WTC11 (cell line): ENCODE data around the gene GAS5. TPM values are rescaled to one million over a fixed set of nuclear protein-coding genes. Genes with fewer than 3 reads are reported as not detected.

Source experiments
- ATAC-seq: fragments of 200-7000 bp; cut with Tn5 transposase; 2 replicates; pipeline ENCODE4 v1.10.0; 2021; ENCODE audit warnings: mild to moderate bottlenecking, moderate library complexity
- CTCF ChIA-PET: fragments of 300-600 bp; sonication (Branson Sonifier 250); formaldehyde crosslinking; loops from one replicate; lab custom pipeline; 2021; ENCODE audit warnings: antibody characterized with exemption; lab: Charles Lee
- POLR2A ChIA-PET: fragments of 350-600 bp; sonication (Branson Sonifier 250); formaldehyde crosslinking; loops from one replicate; lab custom pipeline; 2021; ENCODE audit warnings: antibody characterized with exemption; lab: Charles Lee
- DNase-seq: peaks from one replicate; pipeline ENCODE4 v3.0.0; 2021; ENCODE audit warnings: low spot score
- H3K27ac Mint-ChIP-seq: 2 replicates; pipeline ENCODE4 v1.8.0; 2021; ENCODE audit warnings: mixed read lengths
- H3K27me3 Mint-ChIP-seq: 2 replicates; pipeline ENCODE4 v1.8.0; 2021; ENCODE audit warnings: low read depth, mild to moderate bottlenecking, moderate library complexity, mixed read lengths
- H3K36me3 Mint-ChIP-seq: 2 replicates; pipeline ENCODE4 v1.8.0; 2021; ENCODE audit warnings: mixed read lengths
- H3K4me1 Mint-ChIP-seq: 2 replicates; pipeline ENCODE4 v1.8.0; 2022; ENCODE audit warnings: mixed read lengths
- H3K4me3 Mint-ChIP-seq: 2 replicates; pipeline ENCODE4 v1.8.0; 2021; ENCODE audit warnings: mild to moderate bottlenecking, moderate library complexity, mixed read lengths
- H3K9me3 Mint-ChIP-seq: 2 replicates; pipeline ENCODE4 v1.8.0; 2021; ENCODE audit warnings: mixed read lengths
- AR ChIP-seq: fragments of 250-450 bp; sonication (Bioruptor Pico); IDR thresholded peaks from 2 replicates; pipeline ENCODE4 v1.9.0; 2021; ENCODE audit warnings: mild to moderate bottlenecking
- CDX4 ChIP-seq: fragments of 250-450 bp; sonication (Bioruptor Pico); IDR thresholded peaks from 2 replicates; pipeline ENCODE4 v1.9.0; 2021; ENCODE audit warnings: moderate library complexity, mild to moderate bottlenecking, inconsistent platforms, borderline replicate concordance
- ETV6 ChIP-seq: sonication (generic); formaldehyde crosslinking; IDR thresholded peaks from 2 replicates; pipeline ENCODE4 v1.8.1; 2022; ENCODE audit warnings: mild to moderate bottlenecking, missing genetic modification reagents
- FOXK1 ChIP-seq: sonication (generic); formaldehyde crosslinking; IDR thresholded peaks from 2 replicates; pipeline ENCODE4 v1.8.0; 2022; ENCODE audit warnings: mild to moderate bottlenecking, moderate library complexity, missing genetic modification reagents
- FOXP4 ChIP-seq: sonication (generic); formaldehyde crosslinking; IDR thresholded peaks from 2 replicates; pipeline ENCODE4 v1.8.0; 2022; ENCODE audit warnings: mild to moderate bottlenecking, missing genetic modification reagents
- GTF2I ChIP-seq: fragments of 250-450 bp; sonication (Bioruptor Pico); conservative IDR thresholded peaks from 2 replicates; pipeline ENCODE4 v1.4.0; 2021; ENCODE audit warnings: mild to moderate bottlenecking
- JUN ChIP-seq: sonication (generic); formaldehyde crosslinking; IDR thresholded peaks from 2 replicates; pipeline ENCODE4 v1.8.0; 2023; ENCODE audit warnings: mild to moderate bottlenecking, missing genetic modification reagents
- NR3C1 ChIP-seq: sonication (generic); formaldehyde crosslinking; conservative IDR thresholded peaks from 2 replicates; pipeline ENCODE4 v1.8.1; 2023; ENCODE audit warnings: low read depth, mild to moderate bottlenecking, missing genetic modification reagents
- PRRX2 ChIP-seq: fragments of 250-450 bp; sonication (Bioruptor Pico); IDR thresholded peaks from 2 replicates; pipeline ENCODE4 v1.8.0; 2021; ENCODE audit warnings: mild to moderate bottlenecking
- RORB ChIP-seq: fragments of 250-450 bp; sonication (Bioruptor Pico); IDR thresholded peaks from 2 replicates; pipeline ENCODE4 v1.9.0; 2021; ENCODE audit warnings: mild to moderate bottlenecking
- ZNF263 ChIP-seq: sonication (generic); formaldehyde crosslinking; IDR thresholded peaks from 2 replicates; pipeline ENCODE4 v1.8.1; 2022; ENCODE audit warnings: low read depth, mild to moderate bottlenecking, moderate library complexity, missing genetic modification reagents
- ZNF317 ChIP-seq: sonication (generic); formaldehyde crosslinking; IDR thresholded peaks from 2 replicates; pipeline ENCODE4 v1.8.1; 2023; ENCODE audit warnings: low read depth, mild to moderate bottlenecking, moderate library complexity, missing genetic modification reagents, borderline replicate concordance
- ZNF416 ChIP-seq: fragments of 250-450 bp; sonication (Bioruptor Pico); IDR thresholded peaks from 2 replicates; pipeline ENCODE4 v1.9.0; 2021; ENCODE audit warnings: mild to moderate bottlenecking, inconsistent platforms
- total RNA-seq: library from RNA; stranded (reverse); gene quantifications from 3 replicates; pipeline ENCODE4 v1.2.3, GENCODE V29; 2021
- TF ChIP-seq, protein P1 (sequence below): sonication (generic); formaldehyde crosslinking; IDR thresholded peaks from 2 replicates; pipeline ENCODE4 v1.8.0; 2023; ENCODE audit warnings: missing genetic modification reagents
- TF ChIP-seq, protein P2 (sequence below): fragments of 250-450 bp; sonication (Bioruptor Pico); IDR thresholded peaks from 2 replicates; pipeline ENCODE4 v1.9.0; 2021; ENCODE audit warnings: mild to moderate bottlenecking, borderline replicate concordance
- TF ChIP-seq, protein P3 (sequence below): sonication (generic); formaldehyde crosslinking; IDR thresholded peaks from 2 replicates; pipeline ENCODE4 v1.8.1; 2023; ENCODE audit warnings: mild to moderate bottlenecking, moderate library complexity, missing genetic modification reagents
- TF ChIP-seq, protein P4 (sequence below): sonication (generic); formaldehyde crosslinking; IDR thresholded peaks from 2 replicates; pipeline ENCODE4 v1.8.1; 2022; ENCODE audit warnings: mild to moderate bottlenecking, missing genetic modification reagents, moderate library complexity, borderline replicate concordance
- TF ChIP-seq, protein P5 (sequence below): sonication (generic); formaldehyde crosslinking; IDR thresholded peaks from 2 replicates; pipeline ENCODE4 v1.8.0; 2022; ENCODE audit warnings: mild to moderate bottlenecking, missing genetic modification reagents

Gene GAS5
- total RNA-seq, 1 experiment from 2014 or later, result 818 TPM

GRCh38 chr1:173876732-173877131 is 8.9 kb upstream of the GAS5 start:
- POLR2A ChIA-PET, result no interaction called here
- DNase-seq (no peak), ATAC-seq (no peak)
- Mint-ChIP-seq H3K9me3 (peaks cover 3% of the 10 kb centered on the region), H3K4me3 (no peak overlapping the region), H3K4me1 (peaks cover 2% of the 10 kb centered on the region), H3K27me3 (no peaks in the 10 kb centered on the region), H3K27ac (no peak overlapping the region), H3K36me3 (peaks cover 39% of the 10 kb centered on the region)
- TF ChIP-seq, protein P1, sequence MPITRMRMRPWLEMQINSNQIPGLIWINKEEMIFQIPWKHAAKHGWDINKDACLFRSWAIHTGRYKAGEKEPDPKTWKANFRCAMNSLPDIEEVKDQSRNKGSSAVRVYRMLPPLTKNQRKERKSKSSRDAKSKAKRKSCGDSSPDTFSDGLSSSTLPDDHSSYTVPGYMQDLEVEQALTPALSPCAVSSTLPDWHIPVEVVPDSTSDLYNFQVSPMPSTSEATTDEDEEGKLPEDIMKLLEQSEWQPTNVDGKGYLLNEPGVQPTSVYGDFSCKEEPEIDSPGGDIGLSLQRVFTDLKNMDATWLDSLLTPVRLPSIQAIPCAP (CRISPR knock-in tag), result no peak
- TF ChIP-seq AR (no peak), ZNF317 (no peak), JUN (CRISPR knock-in tag) (no peak)
- CTCF ChIA-PET, result no interaction called here

- POLR2A ChIA-PET, result no interaction called here
- no peak overlapping the region for H3K4me3 Mint-ChIP-seq
- ATAC-seq (no peak), DNase-seq (no peak)
- CTCF ChIA-PET, result no interaction called here
- no peaks in the 10 kb centered on the region for H3K27me3 Mint-ChIP-seq
- H3K4me1 Mint-ChIP-seq, result peaks cover 27% of the 10 kb centered on the region
- peaks cover 49% of the 10 kb centered on the region for H3K36me3 Mint-ChIP-seq
- H3K27ac Mint-ChIP-seq, result no peak overlapping the region; the same call in 1 of the 2 replicates
- no peaks in the 10 kb centered on the region for H3K9me3 Mint-ChIP-seq
- TF ChIP-seq, protein P2, sequence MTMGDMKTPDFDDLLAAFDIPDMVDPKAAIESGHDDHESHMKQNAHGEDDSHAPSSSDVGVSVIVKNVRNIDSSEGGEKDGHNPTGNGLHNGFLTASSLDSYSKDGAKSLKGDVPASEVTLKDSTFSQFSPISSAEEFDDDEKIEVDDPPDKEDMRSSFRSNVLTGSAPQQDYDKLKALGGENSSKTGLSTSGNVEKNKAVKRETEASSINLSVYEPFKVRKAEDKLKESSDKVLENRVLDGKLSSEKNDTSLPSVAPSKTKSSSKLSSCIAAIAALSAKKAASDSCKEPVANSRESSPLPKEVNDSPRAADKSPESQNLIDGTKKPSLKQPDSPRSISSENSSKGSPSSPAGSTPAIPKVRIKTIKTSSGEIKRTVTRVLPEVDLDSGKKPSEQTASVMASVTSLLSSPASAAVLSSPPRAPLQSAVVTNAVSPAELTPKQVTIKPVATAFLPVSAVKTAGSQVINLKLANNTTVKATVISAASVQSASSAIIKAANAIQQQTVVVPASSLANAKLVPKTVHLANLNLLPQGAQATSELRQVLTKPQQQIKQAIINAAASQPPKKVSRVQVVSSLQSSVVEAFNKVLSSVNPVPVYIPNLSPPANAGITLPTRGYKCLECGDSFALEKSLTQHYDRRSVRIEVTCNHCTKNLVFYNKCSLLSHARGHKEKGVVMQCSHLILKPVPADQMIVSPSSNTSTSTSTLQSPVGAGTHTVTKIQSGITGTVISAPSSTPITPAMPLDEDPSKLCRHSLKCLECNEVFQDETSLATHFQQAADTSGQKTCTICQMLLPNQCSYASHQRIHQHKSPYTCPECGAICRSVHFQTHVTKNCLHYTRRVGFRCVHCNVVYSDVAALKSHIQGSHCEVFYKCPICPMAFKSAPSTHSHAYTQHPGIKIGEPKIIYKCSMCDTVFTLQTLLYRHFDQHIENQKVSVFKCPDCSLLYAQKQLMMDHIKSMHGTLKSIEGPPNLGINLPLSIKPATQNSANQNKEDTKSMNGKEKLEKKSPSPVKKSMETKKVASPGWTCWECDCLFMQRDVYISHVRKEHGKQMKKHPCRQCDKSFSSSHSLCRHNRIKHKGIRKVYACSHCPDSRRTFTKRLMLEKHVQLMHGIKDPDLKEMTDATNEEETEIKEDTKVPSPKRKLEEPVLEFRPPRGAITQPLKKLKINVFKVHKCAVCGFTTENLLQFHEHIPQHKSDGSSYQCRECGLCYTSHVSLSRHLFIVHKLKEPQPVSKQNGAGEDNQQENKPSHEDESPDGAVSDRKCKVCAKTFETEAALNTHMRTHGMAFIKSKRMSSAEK (CRISPR knock-in tag), result no peak
- TF ChIP-seq ZNF416 (no peak), PRRX2 (CRISPR knock-in tag) (no peak), CDX4 (no peak), RORB (CRISPR knock-in tag) (no peak), NR3C1 (no peak), FOXK1 (no peak), GTF2I (no peak), ETV6 (CRISPR knock-in tag) (no peak), ZNF263 (CRISPR knock-in tag) (no peak), FOXP4 (CRISPR knock-in tag) (no peak)
- TF ChIP-seq, protein P3, sequence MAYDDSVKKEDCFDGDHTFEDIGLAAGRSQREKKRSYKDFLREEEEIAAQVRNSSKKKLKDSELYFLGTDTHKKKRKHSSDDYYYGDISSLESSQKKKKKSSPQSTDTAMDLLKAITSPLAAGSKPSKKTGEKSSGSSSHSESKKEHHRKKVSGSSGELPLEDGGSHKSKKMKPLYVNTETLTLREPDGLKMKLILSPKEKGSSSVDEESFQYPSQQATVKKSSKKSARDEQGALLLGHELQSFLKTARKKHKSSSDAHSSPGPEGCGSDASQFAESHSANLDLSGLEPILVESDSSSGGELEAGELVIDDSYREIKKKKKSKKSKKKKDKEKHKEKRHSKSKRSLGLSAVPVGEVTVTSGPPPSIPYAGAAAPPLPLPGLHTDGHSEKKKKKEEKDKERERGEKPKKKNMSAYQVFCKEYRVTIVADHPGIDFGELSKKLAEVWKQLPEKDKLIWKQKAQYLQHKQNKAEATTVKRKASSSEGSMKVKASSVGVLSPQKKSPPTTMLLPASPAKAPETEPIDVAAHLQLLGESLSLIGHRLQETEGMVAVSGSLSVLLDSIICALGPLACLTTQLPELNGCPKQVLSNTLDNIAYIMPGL (CRISPR knock-in tag), result no peak
- TF ChIP-seq, protein P4, sequence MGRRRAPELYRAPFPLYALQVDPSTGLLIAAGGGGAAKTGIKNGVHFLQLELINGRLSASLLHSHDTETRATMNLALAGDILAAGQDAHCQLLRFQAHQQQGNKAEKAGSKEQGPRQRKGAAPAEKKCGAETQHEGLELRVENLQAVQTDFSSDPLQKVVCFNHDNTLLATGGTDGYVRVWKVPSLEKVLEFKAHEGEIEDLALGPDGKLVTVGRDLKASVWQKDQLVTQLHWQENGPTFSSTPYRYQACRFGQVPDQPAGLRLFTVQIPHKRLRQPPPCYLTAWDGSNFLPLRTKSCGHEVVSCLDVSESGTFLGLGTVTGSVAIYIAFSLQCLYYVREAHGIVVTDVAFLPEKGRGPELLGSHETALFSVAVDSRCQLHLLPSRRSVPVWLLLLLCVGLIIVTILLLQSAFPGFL (CRISPR knock-in tag), result no peak
- TF ChIP-seq, protein P5, sequence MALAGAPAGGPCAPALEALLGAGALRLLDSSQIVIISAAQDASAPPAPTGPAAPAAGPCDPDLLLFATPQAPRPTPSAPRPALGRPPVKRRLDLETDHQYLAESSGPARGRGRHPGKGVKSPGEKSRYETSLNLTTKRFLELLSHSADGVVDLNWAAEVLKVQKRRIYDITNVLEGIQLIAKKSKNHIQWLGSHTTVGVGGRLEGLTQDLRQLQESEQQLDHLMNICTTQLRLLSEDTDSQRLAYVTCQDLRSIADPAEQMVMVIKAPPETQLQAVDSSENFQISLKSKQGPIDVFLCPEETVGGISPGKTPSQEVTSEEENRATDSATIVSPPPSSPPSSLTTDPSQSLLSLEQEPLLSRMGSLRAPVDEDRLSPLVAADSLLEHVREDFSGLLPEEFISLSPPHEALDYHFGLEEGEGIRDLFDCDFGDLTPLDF, result no peak
These were observed 3.7 kb upstream of the GAS5 start for GRCh38 chr1:173871500-173871899.
